HG03139 (cell line): ENCODE data around the gene PLPPR1.

Source experiments
- ATAC-seq: cut with Tn5 transposase; IDR thresholded peaks from one replicate; pipeline ENCODE4 v1.9.1; 2021; ENCODE audit not compliant: unreplicated experiment

Gene PLPPR1

DNA sequence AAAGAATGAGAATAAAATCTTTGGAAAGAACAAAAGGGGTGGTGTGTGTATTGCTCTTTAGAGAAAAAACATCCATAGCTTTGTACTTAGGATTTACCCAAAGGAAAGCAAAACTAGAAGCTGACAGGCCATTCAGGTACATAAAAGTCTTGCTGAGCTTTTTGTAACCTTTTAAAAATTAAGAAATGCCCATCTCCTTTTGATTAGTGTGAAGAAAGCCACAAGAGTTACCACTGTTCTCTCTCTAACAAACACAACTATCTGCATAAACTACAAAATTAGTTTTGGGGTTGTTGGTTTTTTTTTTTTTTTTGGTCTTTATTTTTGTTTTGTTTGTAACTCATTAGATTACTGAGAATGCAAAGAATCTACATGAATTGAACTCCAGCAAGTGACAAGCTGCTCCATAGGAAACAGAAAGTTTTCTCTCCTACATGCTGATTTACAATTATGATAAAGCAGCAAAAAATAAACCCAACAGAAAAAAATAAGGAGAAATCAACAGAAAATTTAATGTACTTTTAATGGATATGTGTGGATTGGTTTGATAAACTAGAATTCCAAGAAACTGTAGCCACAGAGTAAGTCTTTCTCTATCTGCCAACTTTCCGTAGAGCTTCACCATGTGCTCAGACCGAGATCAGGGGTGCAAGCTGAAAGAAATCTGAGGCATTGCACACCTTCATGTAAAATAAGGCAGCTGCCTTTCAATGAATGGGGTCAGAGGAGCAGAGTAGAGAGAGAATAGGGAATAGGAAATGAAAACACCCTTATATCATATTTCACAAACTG lies 344.0 kb downstream of the PLPPR1 start:
- no peak for ATAC-seq
